Peyer's patch (tissue), 4 donors: ENCODE data around the gene PKMYT1. TPM values are rescaled to one million over a fixed set of nuclear protein-coding genes. Genes with fewer than 3 reads are reported as not detected.

Experiments
- DNase-seq, 3 donors: peaks; one replicate each; pipeline ENCODE4 v3.0.0-alpha.2; 2017 to 2019
- H3K27ac ChIP-seq, 4 donors: fragments of 200-600 bp; sonication (generic); one replicate each; pipeline ENCODE4 v1.5.1; 2016 to 2019
- H3K27me3 ChIP-seq, 2 donors: fragments of 200-600 bp; sonication (generic); one replicate each; pipeline ENCODE4 v1.5.1; 2019
- H3K36me3 ChIP-seq, 3 donors: fragments of 200-600 bp; sonication (generic); one replicate each; pipeline ENCODE4 v1.5.1; 2016 to 2019
- H3K4me1 ChIP-seq, 4 donors: fragments of 200-600 bp; sonication (generic); one replicate each; pipeline ENCODE4 v1.5.1; 2016 to 2019
- H3K4me3 ChIP-seq, 4 donors: fragments of 200-600 bp; sonication (generic); 1 replicate in 3 of 4; 2 replicates in 1 of 4; pipeline ENCODE4 v1.5.1; 2016 to 2019; ENCODE audit warnings: mild to moderate bottlenecking in 1 of 4
- H3K9me3 ChIP-seq, 4 donors: fragments of 200-600 bp; sonication (generic); one replicate each; pipeline ENCODE4 v1.5.1; 2016 to 2019; ENCODE audit warnings: mild to moderate bottlenecking in 1 of 4
- POLR2A ChIP-seq, 2 donors: fragments of 450-650 bp; IDR thresholded peaks; one replicate each; pipeline ENCODE4 v1.5.1; 2017; ENCODE audit warnings: antibody characterized with exemption in 2 of 2, mild to moderate bottlenecking in 2 of 2, moderate library complexity in 2 of 2
- total RNA-seq, 4 donors: library from RNA; depleted of rRNA; stranded (reverse); fragments of >200 nt; gene quantifications; one replicate each; pipeline ENCODE4 v1.1.0, GENCODE V29; 2016
- TF ChIP-seq, protein P1 (sequence below), 6 experiments: fragments of 450-650 bp in 4 of 6; fragments of 200-600 bp in 2 of 6; sonication (generic) in 1 of 6; IDR thresholded peaks; one replicate each; pipeline ENCODE4 v1.5.1; 2017 to 2019; ENCODE audit warnings: antibody characterized with exemption in 6 of 6, mild to moderate bottlenecking in 3 of 6, moderate library complexity in 1 of 6

Gene PKMYT1
- total RNA-seq, 4 donors from 2014 or later: 4.3 to 23.9 (median 6.0) TPM

DNA sequence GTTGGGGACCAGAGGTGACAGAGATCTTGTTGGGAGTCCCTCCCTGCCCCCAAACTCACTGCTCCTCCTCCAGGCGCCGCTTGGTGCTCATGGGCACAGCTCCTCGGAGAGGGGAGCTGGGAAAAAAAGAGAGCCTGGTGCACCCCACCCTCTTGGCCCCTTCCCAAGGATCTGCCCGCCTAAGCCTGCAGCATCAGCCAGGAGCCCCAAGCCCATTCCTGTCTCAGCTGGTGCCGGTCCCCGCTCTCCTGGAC lies 43.1 kb upstream of the PKMYT1 start:
- no peaks in the 10 kb centered on the region for H3K27me3 ChIP-seq
- peaks cover 14 to 55% (median 31%) of the 10 kb centered on the region in 4 donors for H3K4me1 ChIP-seq
- DNase-seq: no peak
- peak overlapping the region; percentile 94 to 99 (median 96) for H3K27ac ChIP-seq
- no peak for TF ChIP-seq POLR2A (IDR thresholded peaks at IDR 0.05)
- TF ChIP-seq, protein P1, sequence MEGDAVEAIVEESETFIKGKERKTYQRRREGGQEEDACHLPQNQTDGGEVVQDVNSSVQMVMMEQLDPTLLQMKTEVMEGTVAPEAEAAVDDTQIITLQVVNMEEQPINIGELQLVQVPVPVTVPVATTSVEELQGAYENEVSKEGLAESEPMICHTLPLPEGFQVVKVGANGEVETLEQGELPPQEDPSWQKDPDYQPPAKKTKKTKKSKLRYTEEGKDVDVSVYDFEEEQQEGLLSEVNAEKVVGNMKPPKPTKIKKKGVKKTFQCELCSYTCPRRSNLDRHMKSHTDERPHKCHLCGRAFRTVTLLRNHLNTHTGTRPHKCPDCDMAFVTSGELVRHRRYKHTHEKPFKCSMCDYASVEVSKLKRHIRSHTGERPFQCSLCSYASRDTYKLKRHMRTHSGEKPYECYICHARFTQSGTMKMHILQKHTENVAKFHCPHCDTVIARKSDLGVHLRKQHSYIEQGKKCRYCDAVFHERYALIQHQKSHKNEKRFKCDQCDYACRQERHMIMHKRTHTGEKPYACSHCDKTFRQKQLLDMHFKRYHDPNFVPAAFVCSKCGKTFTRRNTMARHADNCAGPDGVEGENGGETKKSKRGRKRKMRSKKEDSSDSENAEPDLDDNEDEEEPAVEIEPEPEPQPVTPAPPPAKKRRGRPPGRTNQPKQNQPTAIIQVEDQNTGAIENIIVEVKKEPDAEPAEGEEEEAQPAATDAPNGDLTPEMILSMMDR (IDR thresholded peaks at IDR 0.05): no peak
- H3K36me3 ChIP-seq: peaks cover 0 to 18% (median 0%) of the 10 kb centered on the region in 3 donors
- peak overlapping the region; percentile 60 to 78 (median 64) for H3K4me3 ChIP-seq
- H3K9me3 ChIP-seq: no peaks in the 10 kb centered on the region

DNA sequence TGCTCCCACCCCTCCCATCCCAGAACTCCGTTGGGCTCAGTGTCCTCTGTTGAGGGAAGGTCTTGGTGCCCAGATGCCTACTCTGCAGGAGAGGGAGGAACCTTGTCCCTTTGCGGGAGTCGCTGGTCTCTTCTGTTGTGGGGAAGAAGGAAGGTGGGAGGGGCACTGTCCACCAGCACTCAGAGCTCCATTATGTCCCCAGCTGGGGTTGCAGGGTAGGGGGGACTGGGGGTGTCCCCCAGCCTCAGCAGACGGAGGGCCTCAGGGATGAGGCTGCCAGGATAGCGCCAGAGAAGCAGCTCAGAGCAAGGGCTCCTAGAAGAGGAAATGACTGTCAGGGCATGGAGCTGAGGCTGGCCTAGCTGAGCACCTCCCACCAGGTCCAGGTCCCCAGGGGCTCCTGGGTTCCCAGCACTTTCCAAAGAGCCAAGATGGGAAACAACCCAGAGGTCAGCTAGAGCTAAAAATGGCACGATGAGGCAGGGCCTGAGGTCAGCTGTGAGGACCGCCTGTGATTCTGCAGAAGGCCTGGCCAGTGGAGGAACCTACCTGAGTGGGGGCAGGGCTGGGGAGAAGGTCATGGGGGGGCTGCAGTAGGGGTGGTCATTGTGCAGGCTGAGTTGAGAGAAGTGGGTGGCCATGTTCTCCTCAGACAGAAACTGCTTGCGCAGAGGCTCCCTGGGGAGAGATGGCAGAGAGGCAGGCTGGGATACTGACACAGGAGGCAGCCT lies 42.6 kb upstream of the PKMYT1 start:
- Histone ChIP-seq H3K27me3 (no peaks in the 10 kb centered on the region), H3K4me3 (peak overlapping the region; percentile 60 to 78 (median 64)), H3K4me1 (peaks cover 12 to 50% (median 27%) of the 10 kb centered on the region in 4 donors), H3K27ac (peak overlapping the region; percentile 94 to 99 (median 96)), H3K36me3 (peaks cover 0 to 18% (median 0%) of the 10 kb centered on the region in 3 donors), H3K9me3 (no peaks in the 10 kb centered on the region)
- no peak for DNase-seq
- TF ChIP-seq, protein P1 (IDR thresholded peaks at IDR 0.05): no peak
- no peak for TF ChIP-seq POLR2A (IDR thresholded peaks at IDR 0.05)

DNA sequence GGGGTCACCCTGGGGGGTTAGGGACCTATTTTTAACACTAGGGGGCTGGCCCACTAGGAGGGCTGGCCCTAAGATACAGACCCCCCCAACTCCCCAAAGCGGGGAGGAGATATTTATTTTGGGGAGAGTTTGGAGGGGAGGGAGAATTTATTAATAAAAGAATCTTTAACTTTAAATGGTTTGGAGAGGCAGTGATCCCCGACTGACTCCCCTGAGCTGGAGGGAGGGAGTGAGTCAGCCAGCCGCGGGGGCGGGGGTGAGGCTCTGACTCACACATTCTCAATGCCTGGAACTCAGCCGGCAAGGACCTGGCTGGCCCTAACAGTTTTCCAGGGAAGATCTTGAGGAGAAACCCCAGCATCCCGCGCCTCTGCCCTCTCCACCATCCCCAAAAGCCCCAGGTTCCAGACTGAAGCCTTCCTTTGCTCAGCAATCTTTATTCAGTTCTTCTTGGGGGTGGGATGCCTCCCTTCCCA lies 42.0 kb upstream of the PKMYT1 start:
- Histone ChIP-seq H3K27me3 (no peaks in the 10 kb centered on the region), H3K4me1 (peaks cover 11 to 49% (median 27%) of the 10 kb centered on the region in 4 donors), H3K9me3 (no peaks in the 10 kb centered on the region), H3K4me3 (peak overlapping the region; percentile 59 to 79 (median 66)), H3K36me3 (peaks cover 0 to 16% (median 0%) of the 10 kb centered on the region in 3 donors), H3K27ac (peak overlapping the region; percentile 94 to 99 (median 96))
- peak; percentile 58 to 93 (median 91) for DNase-seq
- TF ChIP-seq, protein P1 (IDR thresholded peaks at IDR 0.05): no peak
- TF ChIP-seq POLR2A (IDR thresholded peaks at IDR 0.05): peak in 1 of 2 donors; percentile 59

DNA sequence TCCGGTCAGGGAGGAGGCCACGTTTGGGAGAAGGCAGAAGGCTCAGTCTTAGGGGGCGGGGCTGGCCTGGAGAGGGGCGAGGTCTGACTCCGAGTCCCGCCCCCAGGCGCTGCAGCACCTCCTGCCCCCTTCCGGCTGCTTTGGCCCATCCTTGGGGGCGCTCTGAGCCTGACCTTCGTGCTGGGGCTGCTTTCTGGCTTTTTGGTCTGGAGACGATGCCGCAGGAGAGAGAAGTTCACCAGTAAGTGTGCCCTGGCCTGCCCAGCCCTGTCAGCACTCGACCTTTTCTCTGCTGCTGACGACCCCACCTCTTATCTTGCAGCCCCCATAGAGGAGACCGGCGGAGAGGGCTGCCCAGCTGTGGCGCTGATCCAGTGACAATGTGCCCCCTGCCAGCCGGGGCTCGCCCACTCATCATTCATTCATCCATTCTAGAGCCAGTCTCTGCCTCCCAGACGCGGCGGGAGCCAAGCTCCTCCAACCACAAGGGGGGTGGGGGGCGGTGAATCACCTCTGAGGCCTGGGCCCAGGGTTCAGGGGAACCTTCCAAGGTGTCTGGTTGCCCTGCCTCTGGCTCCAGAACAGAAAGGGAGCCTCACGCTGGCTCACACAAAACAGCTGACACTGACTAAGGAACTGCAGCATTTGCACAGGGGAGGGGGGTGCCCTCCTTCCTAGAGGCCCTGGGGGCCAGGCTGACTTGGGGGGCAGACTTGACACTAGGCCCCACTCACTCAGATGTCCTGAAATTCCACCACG lies 41.4 kb upstream of the PKMYT1 start:
- Histone ChIP-seq H3K27me3 (no peaks in the 10 kb centered on the region), H3K36me3 (peaks cover 0 to 10% (median 0%) of the 10 kb centered on the region in 3 donors), H3K4me3 (peak overlapping the region; percentile 59 to 79 (median 66)), H3K4me1 (peaks cover 11 to 49% (median 27%) of the 10 kb centered on the region in 4 donors), H3K27ac (peak overlapping the region; percentile 88 to 99 (median 96)), H3K9me3 (no peaks in the 10 kb centered on the region)
- DNase-seq: peak; percentile 86 to 93 (median 88)
- no peak for TF ChIP-seq POLR2A (IDR thresholded peaks at IDR 0.05)
- TF ChIP-seq, protein P1 (IDR thresholded peaks at IDR 0.05): peak in 5 of 6 experiments; percentile 18 to 50 (median 36)

DNA sequence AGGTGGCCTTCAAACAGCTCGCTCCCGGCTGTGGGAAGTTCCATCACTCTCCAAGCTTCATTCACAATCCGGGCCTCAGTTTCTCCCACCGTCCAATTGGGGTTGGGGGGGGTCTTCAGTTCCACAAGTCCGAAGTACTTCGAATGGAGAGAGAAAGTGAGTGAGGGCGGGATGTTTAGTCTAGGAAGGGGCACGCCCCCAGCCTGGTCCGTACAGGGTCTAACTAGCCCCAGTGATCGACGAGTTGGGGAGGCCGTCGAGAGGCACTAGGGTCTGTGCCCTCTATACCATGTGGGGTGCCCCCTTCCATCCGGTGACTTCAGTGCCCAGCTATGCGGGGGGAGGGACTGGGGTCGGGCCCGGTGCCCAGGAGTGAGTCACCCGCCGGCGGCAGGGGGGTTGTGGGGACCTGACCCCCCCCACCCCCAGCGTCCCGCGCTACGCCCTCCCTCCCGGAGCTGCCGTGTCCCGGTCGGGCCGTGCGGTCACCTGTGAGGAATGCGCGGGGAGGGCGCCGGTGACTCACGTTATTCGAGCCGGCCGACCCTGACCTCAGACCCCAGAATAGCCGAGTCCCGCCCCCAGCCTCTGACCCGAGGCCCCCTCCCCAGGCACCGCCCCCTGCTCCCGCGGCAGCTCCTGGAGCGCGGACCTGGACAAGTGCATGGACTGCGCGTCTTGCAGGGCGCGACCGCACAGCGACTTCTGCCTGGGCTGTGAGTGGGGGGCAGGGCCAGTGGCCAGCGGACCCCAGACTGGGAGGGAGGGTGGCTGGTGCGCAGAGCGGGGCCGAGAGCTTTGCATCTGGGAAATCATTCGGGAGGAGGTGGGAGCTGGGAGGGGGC lies 40.6 kb upstream of the PKMYT1 start:
- TF ChIP-seq POLR2A (IDR thresholded peaks at IDR 0.05): peak in 1 of 2 donors; percentile 2
- TF ChIP-seq, protein P1 (IDR thresholded peaks at IDR 0.05): no peak
- Histone ChIP-seq H3K9me3 (no peaks in the 10 kb centered on the region), H3K4me3 (peak overlapping the region; percentile 59 to 79 (median 66)), H3K36me3 (peaks cover 0 to 2% (median 0%) of the 10 kb centered on the region in 3 donors), H3K27me3 (no peaks in the 10 kb centered on the region), H3K27ac (peak overlapping the region; percentile 88 to 99 (median 96)), H3K4me1 (peaks cover 11 to 49% (median 27%) of the 10 kb centered on the region in 4 donors)
- DNase-seq: peak; percentile 31 to 86 (median 84)
